ENCODE data around the gene VMP1.
"Not testable (repeated sequence)": the region's sequence is repeated elsewhere in the genome, so short reads cannot be mapped to it uniquely, and the experiment has no call there.

The VMP1 gene

DNA sequence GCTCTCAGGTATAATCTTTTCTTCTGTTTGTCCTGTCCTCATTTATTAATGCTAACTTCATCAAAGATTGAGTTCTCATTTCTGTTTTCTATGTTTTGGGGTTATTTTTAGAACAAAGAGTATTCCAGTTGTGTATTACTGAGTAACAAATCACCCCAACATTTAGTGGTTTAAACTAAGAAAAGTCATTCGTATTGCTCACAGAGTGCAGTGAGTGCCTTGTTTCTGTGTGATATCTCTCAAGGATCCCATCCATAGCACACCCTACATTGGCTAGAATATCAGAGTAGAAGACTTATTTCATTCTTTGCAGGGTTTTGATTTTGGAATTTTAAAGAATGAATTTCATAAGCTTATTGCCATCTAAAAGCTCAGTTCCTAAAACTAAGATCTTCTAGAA, 72.1 kb downstream of the VMP1 start:
- no peaks in the 10 kb centered on the region for H3K9me2 ChIP-seq (replicated peaks; ENCODE audit: control insufficient read depth, low read length)
- H3K4me2 ChIP-seq (ENCODE audit: low read length) = no peak overlapping the region
- H3K4me3 ChIP-seq (ENCODE audit: low read length) = no peak overlapping the region
- H3K4me1 ChIP-seq (ENCODE audit: control insufficient read depth, low read length) = peaks cover 9% of the 10 kb centered on the region
- H3K79me2 ChIP-seq (ENCODE audit: control insufficient read depth, low read length) = no peaks in the 10 kb centered on the region
- H3K36me3 ChIP-seq (ENCODE audit: control insufficient read depth, low read length) = peaks cover 29% of the 10 kb centered on the region
- TF ChIP-seq, protein P1, sequence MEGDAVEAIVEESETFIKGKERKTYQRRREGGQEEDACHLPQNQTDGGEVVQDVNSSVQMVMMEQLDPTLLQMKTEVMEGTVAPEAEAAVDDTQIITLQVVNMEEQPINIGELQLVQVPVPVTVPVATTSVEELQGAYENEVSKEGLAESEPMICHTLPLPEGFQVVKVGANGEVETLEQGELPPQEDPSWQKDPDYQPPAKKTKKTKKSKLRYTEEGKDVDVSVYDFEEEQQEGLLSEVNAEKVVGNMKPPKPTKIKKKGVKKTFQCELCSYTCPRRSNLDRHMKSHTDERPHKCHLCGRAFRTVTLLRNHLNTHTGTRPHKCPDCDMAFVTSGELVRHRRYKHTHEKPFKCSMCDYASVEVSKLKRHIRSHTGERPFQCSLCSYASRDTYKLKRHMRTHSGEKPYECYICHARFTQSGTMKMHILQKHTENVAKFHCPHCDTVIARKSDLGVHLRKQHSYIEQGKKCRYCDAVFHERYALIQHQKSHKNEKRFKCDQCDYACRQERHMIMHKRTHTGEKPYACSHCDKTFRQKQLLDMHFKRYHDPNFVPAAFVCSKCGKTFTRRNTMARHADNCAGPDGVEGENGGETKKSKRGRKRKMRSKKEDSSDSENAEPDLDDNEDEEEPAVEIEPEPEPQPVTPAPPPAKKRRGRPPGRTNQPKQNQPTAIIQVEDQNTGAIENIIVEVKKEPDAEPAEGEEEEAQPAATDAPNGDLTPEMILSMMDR (IDR thresholded peaks at IDR 0.05; ENCODE audit: low read depth, low read length, poor library complexity, severe bottlenecking) = no peak
- TF ChIP-seq EZH2phosphoT487 (IDR thresholded peaks at IDR 0.05; ENCODE audit: borderline replicate concordance, low read length) = no peak
- H3F3A ChIP-seq (ENCODE audit: control insufficient read depth, insufficient read depth) = 0 out of 2 replicates have a peak, but pooled peaks cover 4% of the 10 kb centered on the region
- H3K27me3 ChIP-seq (ENCODE audit: control insufficient read depth, low read length) = no peaks in the 10 kb centered on the region
- H4K20me1 ChIP-seq (ENCODE audit: control insufficient read depth, insufficient read depth, low read depth, low read length) = no peaks in the 10 kb centered on the region
- no peak overlapping the region for H3K27ac ChIP-seq (ENCODE audit: low read depth, low read length)
- no peaks in the 10 kb centered on the region for H3K9me3 ChIP-seq (ENCODE audit: control insufficient read depth, insufficient read depth, low read length)

DNA sequence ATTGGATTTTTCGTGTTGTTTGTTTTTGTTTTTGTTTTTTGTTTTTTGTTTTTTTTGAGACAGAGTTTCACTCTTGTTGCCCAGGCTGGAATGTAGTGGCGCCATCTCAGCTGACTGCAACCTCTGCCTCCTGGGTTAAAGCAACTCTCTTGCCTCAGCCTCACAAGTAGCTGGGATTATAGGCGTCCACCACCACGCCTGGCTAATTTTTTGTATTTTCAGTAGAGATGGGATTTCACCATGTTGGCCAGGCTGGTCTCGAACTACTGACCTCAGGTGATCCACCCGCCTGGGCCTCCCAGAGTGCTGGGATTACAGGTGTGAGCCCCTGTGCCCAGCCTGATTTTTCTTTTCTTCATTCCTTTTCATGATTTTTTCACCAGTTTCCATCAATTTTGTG, 73.1 kb downstream of the VMP1 start:
- not testable (repeated sequence) for H3K27me3 ChIP-seq (ENCODE audit: control insufficient read depth, low read length); H3K9me2 ChIP-seq (replicated peaks; ENCODE audit: control insufficient read depth, low read length); H3F3A ChIP-seq (ENCODE audit: control insufficient read depth, insufficient read depth); H3K4me2 ChIP-seq (ENCODE audit: low read length); H3K79me2 ChIP-seq (ENCODE audit: control insufficient read depth, low read length); H3K4me3 ChIP-seq (ENCODE audit: low read length); H4K20me1 ChIP-seq (ENCODE audit: control insufficient read depth, insufficient read depth, low read depth, low read length); H3K27ac ChIP-seq (ENCODE audit: low read depth, low read length); H3K9me3 ChIP-seq (ENCODE audit: control insufficient read depth, insufficient read depth, low read length); H3K4me1 ChIP-seq (ENCODE audit: control insufficient read depth, low read length)
- peaks cover 25% of the 10 kb centered on the region for H3K36me3 ChIP-seq (ENCODE audit: control insufficient read depth, low read length)

DNA sequence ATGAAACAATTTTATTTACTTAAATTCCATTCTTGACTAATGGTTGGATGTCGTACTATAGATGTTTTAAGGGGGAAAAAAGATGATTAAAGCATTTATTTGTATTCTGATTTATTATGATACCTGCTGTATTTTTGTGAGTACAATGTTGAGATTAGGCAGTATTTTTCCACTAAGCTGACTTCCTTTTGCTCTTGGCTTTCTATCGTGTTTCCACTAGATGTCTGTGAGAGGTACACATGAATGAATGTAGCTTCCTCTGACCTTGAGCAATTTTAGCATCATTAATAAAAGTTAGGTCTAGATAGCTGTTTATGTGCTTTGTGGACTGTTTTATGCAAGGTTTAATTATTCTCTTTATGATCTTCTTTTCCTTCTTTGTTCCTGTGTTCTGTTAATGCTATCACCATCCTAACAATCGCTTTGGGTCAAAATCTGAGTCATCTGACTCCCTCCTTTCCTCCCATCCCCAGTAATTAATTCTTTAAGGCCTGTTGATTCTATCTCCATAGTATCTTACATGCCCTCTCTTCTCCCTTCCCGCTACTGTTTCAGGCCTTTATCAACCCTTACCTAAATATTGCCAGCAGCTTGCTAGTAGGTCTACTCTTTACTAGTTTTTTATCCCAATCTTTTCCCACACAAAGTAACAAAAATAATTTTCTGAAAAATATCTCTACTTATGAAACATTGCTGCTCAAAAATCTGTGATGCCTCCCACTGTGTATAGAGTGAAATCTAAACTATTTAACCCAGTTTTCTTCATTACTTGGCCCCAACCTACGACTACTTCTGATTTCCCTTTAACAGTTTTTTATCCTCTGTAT, 76.0 kb downstream of the VMP1 start:
- Histone ChIP-seq H3K36me3 (ENCODE audit: control insufficient read depth, low read length) (peaks cover 7% of the 10 kb centered on the region; the same call in 1 of the 2 replicates), H3K27ac (ENCODE audit: low read depth, low read length) (no peak overlapping the region), H3K79me2 (ENCODE audit: control insufficient read depth, low read length) (peaks cover 3% of the 10 kb centered on the region; the same call in 1 of the 2 replicates), H3K27me3 (ENCODE audit: control insufficient read depth, low read length) (no peaks in the 10 kb centered on the region), H3K4me1 (ENCODE audit: control insufficient read depth, low read length) (peaks cover 19% of the 10 kb centered on the region), H3F3A (ENCODE audit: control insufficient read depth, insufficient read depth) (0 out of 2 replicates have a peak, but pooled peaks cover 4% of the 10 kb centered on the region), H3K9me3 (ENCODE audit: control insufficient read depth, insufficient read depth, low read length) (no peaks in the 10 kb centered on the region), H3K9me2 (replicated peaks; ENCODE audit: control insufficient read depth, low read length) (no peaks in the 10 kb centered on the region), H3K4me3 (ENCODE audit: low read length) (no peak overlapping the region), H3K4me2 (ENCODE audit: low read length) (no peak overlapping the region; the same call in 1 of the 2 replicates), H4K20me1 (ENCODE audit: control insufficient read depth, insufficient read depth, low read depth, low read length) (no peaks in the 10 kb centered on the region)
- TF ChIP-seq, protein P1 (IDR thresholded peaks at IDR 0.05; ENCODE audit: low read depth, low read length, poor library complexity, severe bottlenecking) = no peak
- TF ChIP-seq EZH2phosphoT487 (IDR thresholded peaks at IDR 0.05; ENCODE audit: borderline replicate concordance, low read length) = no peak

DNA sequence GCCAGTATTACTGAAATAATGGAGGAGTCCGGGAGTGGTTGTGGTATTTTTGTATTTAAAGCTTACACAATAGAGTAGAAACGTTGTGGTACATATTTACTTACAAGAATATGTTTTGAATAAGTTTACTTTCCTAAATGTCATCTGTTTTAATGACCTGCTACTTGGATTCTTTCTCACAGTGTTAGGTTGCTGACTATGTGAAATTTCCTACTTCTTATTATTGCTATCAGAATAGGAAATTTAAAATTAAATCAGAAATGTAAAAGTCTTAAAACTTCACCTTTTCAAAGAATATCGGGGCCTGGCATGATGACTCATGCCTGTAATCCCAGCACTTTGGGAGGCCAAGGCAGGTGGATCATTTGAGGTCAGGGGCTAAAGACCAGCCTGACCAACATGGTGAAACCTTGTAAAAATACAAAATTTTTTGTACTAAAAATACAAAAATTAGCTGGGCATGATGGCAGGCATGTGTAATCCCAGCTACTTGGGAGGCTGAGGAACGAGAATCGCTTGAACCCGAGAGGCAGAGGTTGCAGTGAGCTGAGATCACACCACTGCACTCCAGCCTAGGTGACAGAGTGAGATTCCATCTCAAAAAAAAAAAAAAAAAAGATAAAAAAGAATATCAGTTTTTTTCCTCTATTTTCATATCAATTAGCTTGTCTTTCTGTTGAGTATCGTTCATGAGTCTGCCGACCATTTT, 77.8 kb downstream of the VMP1 start:
- Histone ChIP-seq H3K4me1 (ENCODE audit: control insufficient read depth, low read length) (peaks cover 19% of the 10 kb centered on the region), H3F3A (ENCODE audit: control insufficient read depth, insufficient read depth) (0 out of 2 replicates have a peak, but pooled peaks cover 4% of the 10 kb centered on the region), H3K4me3 (ENCODE audit: low read length) (no peak overlapping the region), H3K9me3 (ENCODE audit: control insufficient read depth, insufficient read depth, low read length) (no peaks in the 10 kb centered on the region), H3K9me2 (replicated peaks; ENCODE audit: control insufficient read depth, low read length) (no peaks in the 10 kb centered on the region), H3K4me2 (ENCODE audit: low read length) (no peak overlapping the region), H4K20me1 (ENCODE audit: control insufficient read depth, insufficient read depth, low read depth, low read length) (no peaks in the 10 kb centered on the region), H3K27ac (ENCODE audit: low read depth, low read length) (no peak overlapping the region), H3K79me2 (ENCODE audit: control insufficient read depth, low read length) (peaks cover 3% of the 10 kb centered on the region; the same call in 1 of the 2 replicates), H3K36me3 (ENCODE audit: control insufficient read depth, low read length) (no peaks in the 10 kb centered on the region), H3K27me3 (ENCODE audit: control insufficient read depth, low read length) (no peaks in the 10 kb centered on the region)
- TF ChIP-seq, protein P1 (IDR thresholded peaks at IDR 0.05; ENCODE audit: low read depth, low read length, poor library complexity, severe bottlenecking) = no peak
- no peak for TF ChIP-seq EZH2phosphoT487 (IDR thresholded peaks at IDR 0.05; ENCODE audit: borderline replicate concordance, low read length)
